HepG2 (cell line): Measurements from ENCODE around the gene INPP1. TPM values are rescaled to one million over a fixed set of nuclear protein-coding genes. Genes with fewer than 3 reads are reported as not detected.

ENCODE experiments used
- GABPA ChIP-seq, 2 experiments: IDR thresholded peaks; 2 replicates each; pipeline ENCODE4 v1.6.1; 2011 to 2016; ENCODE audit warnings: low read depth in 2 of 2, low read length in 1 of 2, missing biosample characterization in 1 of 2, missing genetic modification characterization in 1 of 2
- JUN ChIP-seq: sonication (generic); formaldehyde crosslinking; IDR thresholded peaks from 2 replicates; pipeline ENCODE4 v1.4.0; 2020; ENCODE audit warnings: mild to moderate bottlenecking, missing genetic modification reagents
- KAT7 ChIP-seq: IDR thresholded peaks from 2 replicates; pipeline ENCODE4 v1.6.1; 2018; ENCODE audit warnings: borderline replicate concordance, missing compliant biosample characterization
- KLF12 ChIP-seq: sonication (generic); formaldehyde crosslinking; IDR thresholded peaks from 2 replicates; pipeline ENCODE4 v1.4.0; 2020; ENCODE audit warnings: missing genetic modification reagents, borderline replicate concordance
- MEF2D ChIP-seq: sonication (generic); formaldehyde crosslinking; IDR thresholded peaks from 2 replicates; pipeline ENCODE4 v1.5.1; 2020; ENCODE audit warnings: mild to moderate bottlenecking, missing genetic modification reagents
- NFRKB ChIP-seq: fragments of 450-650 bp; IDR thresholded peaks from 2 replicates; pipeline ENCODE4 v1.6.1; 2017
- NR1H2 ChIP-seq: sonication (generic); formaldehyde crosslinking; IDR thresholded peaks from 2 replicates; pipeline ENCODE4 v1.8.1; 2022; ENCODE audit warnings: low read depth, missing genetic modification reagents, borderline replicate concordance
- WIZ ChIP-seq: sonication (generic); formaldehyde crosslinking; IDR thresholded peaks from 2 replicates; pipeline ENCODE4 v1.5.1; 2020; ENCODE audit warnings: mild to moderate bottlenecking, missing genetic modification reagents
- ZEB1 ChIP-seq: IDR thresholded peaks from 2 replicates; pipeline ENCODE4 v1.6.1; 2012; ENCODE audit warnings: mild to moderate bottlenecking, low read depth, inconsistent platforms; ENCODE audit not compliant: insufficient replicate concordance
- ZFP36L2 ChIP-seq: sonication (generic); formaldehyde crosslinking; IDR thresholded peaks from 2 replicates; pipeline ENCODE4 v1.4.0; 2020; ENCODE audit warnings: missing genetic modification reagents
- ZNF672 ChIP-seq: sonication (generic); formaldehyde crosslinking; IDR thresholded peaks from 2 replicates; pipeline ENCODE4 v1.8.1; 2022; ENCODE audit warnings: missing genetic modification reagents
- ZNF781 ChIP-seq: sonication (generic); formaldehyde crosslinking; IDR thresholded peaks from 2 replicates; pipeline ENCODE4 v1.5.1; 2020; ENCODE audit warnings: borderline replicate concordance, mild to moderate bottlenecking, missing genetic modification reagents; ENCODE audit errors: not compliant biosample characterization
- ZNF782 ChIP-seq: sonication (generic); formaldehyde crosslinking; IDR thresholded peaks from 2 replicates; pipeline ENCODE4 v1.4.0; 2020; ENCODE audit warnings: missing genetic modification reagents, mild to moderate bottlenecking, borderline replicate concordance
- polyA plus RNA-seq, 8 experiments: library from polyadenylated mRNA; depleted of rRNA in 3 of 8; stranded (reverse) in 7 of 8; unstranded in 1 of 8; fragments of >200 nt; fragmentation: Illumina TruSeq in 4 of 8; extraction: Trizol in 4 of 8; gene quantifications; 2 replicates each; pipeline versions ENCODE4 v1.2.1 to v1.2.3, GENCODE V29; 2011 to 2016; ENCODE audit warnings: low read depth in 4 of 8, missing spikeins in 1 of 8, mixed read lengths in 1 of 8; ENCODE audit not compliant: insufficient read depth in 1 of 8
- total RNA-seq, 5 experiments: library from RNA; depleted of rRNA; stranded (reverse); fragments of >200 nt; fragmentation: Illumina TruSeq; extraction: Trizol; gene quantifications; 2 replicates each; pipeline ENCODE4 v1.2.3, GENCODE V29; 2016; ENCODE audit warnings: low read depth in 1 of 5
- TF ChIP-seq, protein P1 (sequence below): IDR thresholded peaks from 2 replicates; pipeline ENCODE4 v1.6.1; 2016; ENCODE audit warnings: mild to moderate bottlenecking
- TF ChIP-seq, protein P2 (sequence below): IDR thresholded peaks from 2 replicates; pipeline ENCODE4 v1.6.1; 2016; ENCODE audit warnings: missing biosample characterization, missing genetic modification reagents, low read depth
- TF ChIP-seq, protein P3 (sequence below): sonication (generic); formaldehyde crosslinking; IDR thresholded peaks from 2 replicates; pipeline ENCODE4 v1.4.0; 2020; ENCODE audit warnings: mild to moderate bottlenecking, missing genetic modification reagents
- TF ChIP-seq, protein P4 (sequence below): sonication (generic); formaldehyde crosslinking; IDR thresholded peaks from 2 replicates; pipeline ENCODE4 v1.9.0; 2022; ENCODE audit warnings: missing genetic modification reagents, mild to moderate bottlenecking, borderline replicate concordance
- TF ChIP-seq, protein P5 (sequence below): sonication (generic); formaldehyde crosslinking; IDR thresholded peaks from 2 replicates; pipeline ENCODE4 v1.4.0; 2020; ENCODE audit warnings: missing genetic modification reagents

Gene INPP1
- total and polyA plus RNA-seq, 2 of the 13 experiments (the other 11 are each of a cell fraction or from before 2014, with no cell fraction given), result 10.0 to 13.3 TPM

DNA sequence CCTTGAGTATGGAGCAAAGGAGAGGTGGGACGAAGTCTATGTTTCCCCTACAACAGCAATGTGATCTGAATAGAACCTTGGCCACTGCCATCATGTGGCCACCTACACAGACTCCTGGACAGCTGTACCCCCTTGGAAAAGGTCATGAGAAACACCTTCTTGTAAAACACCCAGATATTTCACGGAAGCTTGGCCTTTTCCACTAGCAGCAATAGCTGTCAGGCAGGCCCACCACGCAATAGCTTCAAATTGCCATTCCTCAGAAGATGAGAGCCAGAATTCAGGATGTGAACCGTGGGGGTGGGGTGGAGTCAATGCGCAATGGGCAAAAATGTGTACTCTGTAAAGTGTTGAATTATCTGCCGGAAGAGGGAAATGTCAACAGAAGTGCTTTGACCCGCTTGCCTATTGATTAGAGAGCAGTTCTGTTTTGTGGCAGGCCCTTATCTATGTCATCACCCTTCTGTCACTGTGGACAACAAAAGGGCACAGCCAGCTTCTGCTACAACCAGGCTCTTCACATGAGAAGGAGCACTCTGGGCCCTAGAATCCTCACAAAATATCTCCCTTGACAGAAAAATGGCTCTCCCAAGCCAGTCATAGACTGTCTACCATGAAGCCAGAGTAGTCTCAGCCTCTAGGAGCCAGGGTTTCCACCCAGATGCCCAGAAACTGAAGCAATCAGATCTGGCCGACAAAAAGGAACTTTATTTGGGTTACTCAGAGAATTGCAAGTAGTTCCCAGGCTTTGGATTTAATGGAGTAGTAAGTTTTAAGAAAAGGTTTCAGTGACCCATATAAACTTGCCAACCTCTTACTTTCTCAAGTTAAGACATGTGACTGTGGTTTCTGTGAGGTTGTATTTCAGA, 9.5 kb downstream of the INPP1 start (continued):
- TF ChIP-seq, protein P1, sequence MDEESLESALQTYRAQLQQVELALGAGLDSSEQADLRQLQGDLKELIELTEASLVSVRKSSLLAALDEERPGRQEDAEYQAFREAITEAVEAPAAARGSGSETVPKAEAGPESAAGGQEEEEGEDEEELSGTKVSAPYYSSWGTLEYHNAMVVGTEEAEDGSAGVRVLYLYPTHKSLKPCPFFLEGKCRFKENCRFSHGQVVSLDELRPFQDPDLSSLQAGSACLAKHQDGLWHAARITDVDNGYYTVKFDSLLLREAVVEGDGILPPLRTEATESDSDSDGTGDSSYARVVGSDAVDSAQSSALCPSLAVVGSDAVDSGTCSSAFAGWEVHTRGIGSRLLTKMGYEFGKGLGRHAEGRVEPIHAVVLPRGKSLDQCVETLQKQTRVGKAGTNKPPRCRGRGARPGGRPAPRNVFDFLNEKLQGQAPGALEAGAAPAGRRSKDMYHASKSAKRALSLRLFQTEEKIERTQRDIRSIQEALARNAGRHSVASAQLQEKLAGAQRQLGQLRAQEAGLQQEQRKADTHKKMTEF (CRISPR knock-in tag), result peak; percentile 100
- TF ChIP-seq ZFP36L2 (CRISPR knock-in tag), result no peak
- TF ChIP-seq KLF12 (CRISPR knock-in tag), result peak; percentile 61; the same call in 1 of the 2 replicates
- TF ChIP-seq ZNF782 (CRISPR knock-in tag), result peak; percentile 80; the same call in 1 of the 2 replicates
- TF ChIP-seq, protein P2, sequence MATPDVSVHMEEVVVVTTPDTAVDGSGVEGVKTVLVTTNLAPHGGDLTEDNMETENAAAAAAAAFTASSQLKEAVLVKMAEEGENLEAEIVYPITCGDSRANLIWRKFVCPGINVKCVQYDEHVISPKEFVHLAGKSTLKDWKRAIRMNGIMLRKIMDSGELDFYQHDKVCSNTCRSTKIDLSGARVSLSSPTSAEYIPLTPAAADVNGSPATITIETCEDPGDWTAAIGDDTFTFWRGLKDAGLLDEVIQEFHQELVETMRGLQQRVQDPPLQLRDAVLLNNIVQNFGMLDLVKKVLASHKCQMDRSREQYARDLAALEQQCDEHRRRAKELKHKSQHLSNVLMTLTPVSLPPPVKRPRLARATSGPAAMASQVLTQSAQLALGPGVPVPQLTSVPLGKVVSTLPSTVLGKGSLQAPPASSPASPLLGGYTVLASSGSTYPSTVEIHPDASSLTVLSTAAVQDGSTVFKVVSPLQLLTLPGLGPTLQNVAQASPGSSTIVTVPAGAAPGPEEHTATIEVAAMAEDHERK (CRISPR knock-in tag), result no peak
- TF ChIP-seq ZNF781, result peak; percentile 84
- TF ChIP-seq, protein P3, sequence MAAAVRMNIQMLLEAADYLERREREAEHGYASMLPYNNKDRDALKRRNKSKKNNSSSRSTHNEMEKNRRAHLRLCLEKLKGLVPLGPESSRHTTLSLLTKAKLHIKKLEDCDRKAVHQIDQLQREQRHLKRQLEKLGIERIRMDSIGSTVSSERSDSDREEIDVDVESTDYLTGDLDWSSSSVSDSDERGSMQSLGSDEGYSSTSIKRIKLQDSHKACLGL (CRISPR knock-in tag), result 0 out of 2 replicates have a peak, but pooled peaks have one; percentile 39
- peak; percentile 87; the same call in 1 of the 2 replicates for TF ChIP-seq JUN
- TF ChIP-seq ZNF672 (CRISPR knock-in tag), result no peak
- TF ChIP-seq NFRKB, result no peak
- no peak for TF ChIP-seq GABPA (IDR thresholded peaks at IDR 0.05; ENCODE audit: low read depth, low read length)
- TF ChIP-seq GABPA (CRISPR knock-in tag; IDR thresholded peaks at IDR 0.05; ENCODE audit: low read depth), result peak; percentile 84
- peak; percentile 91 for TF ChIP-seq KAT7 (CRISPR knock-in tag)
- TF ChIP-seq, protein P4, sequence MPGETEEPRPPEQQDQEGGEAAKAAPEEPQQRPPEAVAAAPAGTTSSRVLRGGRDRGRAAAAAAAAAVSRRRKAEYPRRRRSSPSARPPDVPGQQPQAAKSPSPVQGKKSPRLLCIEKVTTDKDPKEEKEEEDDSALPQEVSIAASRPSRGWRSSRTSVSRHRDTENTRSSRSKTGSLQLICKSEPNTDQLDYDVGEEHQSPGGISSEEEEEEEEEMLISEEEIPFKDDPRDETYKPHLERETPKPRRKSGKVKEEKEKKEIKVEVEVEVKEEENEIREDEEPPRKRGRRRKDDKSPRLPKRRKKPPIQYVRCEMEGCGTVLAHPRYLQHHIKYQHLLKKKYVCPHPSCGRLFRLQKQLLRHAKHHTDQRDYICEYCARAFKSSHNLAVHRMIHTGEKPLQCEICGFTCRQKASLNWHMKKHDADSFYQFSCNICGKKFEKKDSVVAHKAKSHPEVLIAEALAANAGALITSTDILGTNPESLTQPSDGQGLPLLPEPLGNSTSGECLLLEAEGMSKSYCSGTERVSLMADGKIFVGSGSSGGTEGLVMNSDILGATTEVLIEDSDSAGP (CRISPR knock-in tag), result peak; percentile 78
- TF ChIP-seq ZEB1, result peak; percentile 29
- TF ChIP-seq WIZ (CRISPR knock-in tag), result 0 out of 2 replicates have a peak, but pooled peaks have one; percentile 74
- TF ChIP-seq, protein P5, sequence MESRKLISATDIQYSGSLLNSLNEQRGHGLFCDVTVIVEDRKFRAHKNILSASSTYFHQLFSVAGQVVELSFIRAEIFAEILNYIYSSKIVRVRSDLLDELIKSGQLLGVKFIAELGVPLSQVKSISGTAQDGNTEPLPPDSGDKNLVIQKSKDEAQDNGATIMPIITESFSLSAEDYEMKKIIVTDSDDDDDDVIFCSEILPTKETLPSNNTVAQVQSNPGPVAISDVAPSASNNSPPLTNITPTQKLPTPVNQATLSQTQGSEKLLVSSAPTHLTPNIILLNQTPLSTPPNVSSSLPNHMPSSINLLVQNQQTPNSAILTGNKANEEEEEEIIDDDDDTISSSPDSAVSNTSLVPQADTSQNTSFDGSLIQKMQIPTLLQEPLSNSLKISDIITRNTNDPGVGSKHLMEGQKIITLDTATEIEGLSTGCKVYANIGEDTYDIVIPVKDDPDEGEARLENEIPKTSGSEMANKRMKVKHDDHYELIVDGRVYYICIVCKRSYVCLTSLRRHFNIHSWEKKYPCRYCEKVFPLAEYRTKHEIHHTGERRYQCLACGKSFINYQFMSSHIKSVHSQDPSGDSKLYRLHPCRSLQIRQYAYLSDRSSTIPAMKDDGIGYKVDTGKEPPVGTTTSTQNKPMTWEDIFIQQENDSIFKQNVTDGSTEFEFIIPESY (CRISPR knock-in tag), result peak; percentile 71; the same call in 1 of the 2 replicates
- TF ChIP-seq NR1H2 (CRISPR knock-in tag), result peak; percentile 86; the same call in 1 of the 2 replicates
- peak; percentile 96; the same call in 1 of the 2 replicates for TF ChIP-seq MEF2D (CRISPR knock-in tag)
